GM12878 (cell line): Measurements from ENCODE around the gene AIG1. TPM values are rescaled to one million over a fixed set of nuclear protein-coding genes. Genes with fewer than 3 reads are reported as not detected.

Experiments
- ATAC-seq: fragments of 200-7000 bp; cut with Tn5 transposase; 3 replicates; pipeline ENCODE4 v1.9.1; 2020; ENCODE audit warnings: mild to moderate bottlenecking, moderate library complexity
- BruUV-seq: library from RNA; stranded (reverse); fragments of 400-500 nt; replicated peaks from 2 replicates; lab custom pipeline; 2021; lab: Mats Ljungman, UMichigan
- CTCF ChIA-PET: fragments of 300-600 bp; sonication (Branson Sonifier 250); formaldehyde crosslinking; extraction: SDS; loops from one replicate; lab custom pipeline; 2021; ENCODE audit warnings: inconsistent platforms; lab: Yijun Ruan, JAX
- POLR2A ChIA-PET: fragments of 350-600 bp; formaldehyde crosslinking; extraction: SDS; loops from one replicate; lab custom pipeline; 2021; ENCODE audit warnings: inconsistent platforms; lab: Charles Lee
- RAD21 ChIA-PET: fragments of 300-600 bp; sonication (Branson Sonifier 250); formaldehyde crosslinking; loops from one replicate; lab custom pipeline; 2023; ENCODE audit warnings: antibody characterized with exemption; ENCODE audit not compliant: unreplicated experiment; lab: Charles Lee
- SMC1A ChIA-PET: fragments of 300-600 bp; sonication (Branson Sonifier 250); formaldehyde crosslinking; loops from one replicate; lab custom pipeline; 2023; ENCODE audit not compliant: unreplicated experiment, uncharacterized antibody; lab: Charles Lee
- DNase-seq: peaks from one replicate; pipeline ENCODE4 v3.0.0-alpha.2; 2011; ENCODE audit warnings: low read depth, low spot score
- FAIRE-seq: peaks from 3 replicates; lab custom pipeline; 2011; peaks lifted over from hg19 to GRCh38; lab: Jason Lieb, UNC
- H2AFZ ChIP-seq: 2 replicates; pipeline ENCODE4 v1.6.0; 2011; ENCODE audit warnings: low read depth, low read length, control low read depth; ENCODE audit not compliant: control insufficient read depth
- H3K27ac ChIP-seq: 2 replicates; pipeline ENCODE4 v1.5.1; 2011; ENCODE audit warnings: control low read depth; ENCODE audit not compliant: control insufficient read depth, insufficient read depth
- H3K27me3 ChIP-seq, 2 experiments: replicated peaks in 1 of 2; 2 replicates each; pipeline versions ENCODE4 v1.6.0 to v1.6.1; 2011; ENCODE audit warnings: low read length in 1 of 2; ENCODE audit not compliant: control insufficient read depth in 2 of 2, insufficient read depth in 2 of 2
- H3K36me3 ChIP-seq, 2 experiments: 2 replicates each; pipeline ENCODE4 v1.5.1; 2011; ENCODE audit warnings: low read length in 1 of 2; ENCODE audit not compliant: control insufficient read depth in 2 of 2, insufficient read depth in 2 of 2
- H3K4me1 ChIP-seq: 2 replicates; pipeline ENCODE4 v1.6.1; 2011; ENCODE audit warnings: mild to moderate bottlenecking, low read length, moderate library complexity, mixed read lengths; ENCODE audit not compliant: control insufficient read depth, insufficient read depth
- H3K4me2 ChIP-seq: 2 replicates; pipeline ENCODE4 v1.6.0; 2011; ENCODE audit warnings: control low read depth; ENCODE audit not compliant: control insufficient read depth, insufficient read depth
- H3K4me3 ChIP-seq: fragments of 200-600 bp; sonication (generic); 2 replicates; pipeline ENCODE4 v1.5.1; 2016
- H3K79me2 ChIP-seq: 2 replicates; pipeline ENCODE4 v1.6.0; 2011; ENCODE audit warnings: low read length; ENCODE audit not compliant: control insufficient read depth, insufficient read depth
- H3K9ac ChIP-seq: 2 replicates; pipeline ENCODE4 v1.8.0; 2011; ENCODE audit warnings: low read length, control low read depth, mixed read lengths; ENCODE audit not compliant: control insufficient read depth, insufficient read depth
- H3K9me3 ChIP-seq: replicated peaks from 3 replicates; pipeline ENCODE4 v1.5.1; 2011; ENCODE audit warnings: mild to moderate bottlenecking, low read length; ENCODE audit not compliant: control insufficient read depth, insufficient read depth
- H4K20me1 ChIP-seq: 2 replicates; pipeline ENCODE4 v1.6.0; 2011; ENCODE audit not compliant: control insufficient read depth, insufficient read depth
- ASH2L ChIP-seq: fragments of 300-600, 200-600 bp; sonication (generic); IDR thresholded peaks from 2 replicates; pipeline ENCODE4 v1.6.1; 2017; ENCODE audit warnings: low read depth, mild to moderate bottlenecking, borderline replicate concordance
- BMI1 ChIP-seq: fragments of 450-650 bp; IDR thresholded peaks from 2 replicates; pipeline ENCODE4 v1.6.1; 2016; ENCODE audit warnings: mild to moderate bottlenecking, moderate library complexity, borderline replicate concordance
- HDAC2 ChIP-seq: fragments of 200-600 bp; sonication (generic); IDR thresholded peaks from 2 replicates; pipeline ENCODE4 v1.6.1; 2017
- MXI1 ChIP-seq: fragments of 150-350 bp; IDR thresholded peaks from 2 replicates; pipeline ENCODE4 v1.6.1; 2011; ENCODE audit warnings: low read depth, mild to moderate bottlenecking, inconsistent platforms, low read length, improper control_type of control experiment
- NBN ChIP-seq: fragments of 450-650 bp; IDR thresholded peaks from 2 replicates; pipeline ENCODE4 v1.6.1; 2016
- RBBP5 ChIP-seq: fragments of 200-600 bp; sonication (generic); conservative IDR thresholded peaks from 2 replicates; pipeline ENCODE4 v1.6.1; 2016
- SUZ12 ChIP-seq: fragments of 200-600 bp; sonication (generic); IDR thresholded peaks from one replicate; pipeline ENCODE4 v1.6.1; 2018; ENCODE audit warnings: antibody characterized with exemption, mild to moderate bottlenecking; ENCODE audit not compliant: unreplicated experiment
- WGBS: methylation state at CpG from one replicate; pipeline ENCODE4 v1.1.6; 2016; ENCODE audit warnings: low lambda C conversion rate; ENCODE audit not compliant: insufficient replicate concordance, insufficient coverage; ENCODE audit errors: missing lambda C conversion rate; 5-methylcytosine and 5-hydroxymethylcytosine counted together
- in situ Hi-C: fragments of 300-500 bp; cut with MboI; formaldehyde crosslinking; loops from 9 replicates; pipeline ENCODE4 v1.14.3; 2018; ENCODE audit warnings: mixed read lengths
- intact Hi-C: fragments of 100-400 bp; cut with micrococcal nuclease; formaldehyde crosslinking; loops from one replicate; pipeline ENCODE4 v1.14.2; 2022; ENCODE audit not compliant: unreplicated experiment
- polyA plus RNA-seq, 11 experiments: library from polyadenylated mRNA; depleted of rRNA in 4 of 11; unstranded in 6 of 11; stranded (reverse) in 5 of 11; fragments of >200 nt; fragmentation: Nextera tagmentation in 4 of 11; fragmentation: Illumina TruSeq in 1 of 11; extraction: Ambion mirVana in 4 of 11; extraction: Trizol in 1 of 11; gene quantifications; 1 replicate in 1 of 11; 2 replicates in 10 of 11; pipeline versions ENCODE4 v1.2.1 to v1.2.3, GENCODE V29; 2011 to 2016; ENCODE audit warnings: inconsistent platforms in 2 of 11, missing spikeins in 2 of 11, low read depth in 1 of 11
- total RNA-seq, 4 experiments: library from RNA; depleted of rRNA in 3 of 4; stranded (reverse); fragments of >200 nt in 3 of 4; fragmentation: Illumina TruSeq in 1 of 4; extraction: Trizol in 1 of 4; gene quantifications; 2 replicates each; pipeline versions ENCODE4 v1.2.1 to v1.2.3, GENCODE V29; 2013 to 2021
- TF ChIP-seq, protein P1 (sequence below): fragments of 450-650 bp; IDR thresholded peaks from 2 replicates; pipeline ENCODE4 v1.6.1; 2017; ENCODE audit warnings: low read depth, mild to moderate bottlenecking, moderate library complexity
- TF ChIP-seq, protein P2 (sequence below): fragments of 450-650 bp; IDR thresholded peaks from 2 replicates; pipeline ENCODE4 v1.6.1; 2018; ENCODE audit warnings: borderline replicate concordance, mild to moderate bottlenecking; ENCODE audit not compliant: partially characterized antibody
- TF ChIP-seq, protein P3 (sequence below): IDR thresholded peaks from 2 replicates; pipeline ENCODE4 v1.6.1; 2011; ENCODE audit warnings: borderline replicate concordance, low read depth, mild to moderate bottlenecking, moderate library complexity, mixed read lengths, low read length; ENCODE audit not compliant: insufficient read depth; ENCODE audit errors: extremely low read length

AIG1 gene
- total and polyA plus RNA-seq, 10 of the 15 experiments (the other 5 are each of a cell fraction or from before 2014, with no cell fraction given): 27.0 to 74.5 (median 36.4) TPM

DNA sequence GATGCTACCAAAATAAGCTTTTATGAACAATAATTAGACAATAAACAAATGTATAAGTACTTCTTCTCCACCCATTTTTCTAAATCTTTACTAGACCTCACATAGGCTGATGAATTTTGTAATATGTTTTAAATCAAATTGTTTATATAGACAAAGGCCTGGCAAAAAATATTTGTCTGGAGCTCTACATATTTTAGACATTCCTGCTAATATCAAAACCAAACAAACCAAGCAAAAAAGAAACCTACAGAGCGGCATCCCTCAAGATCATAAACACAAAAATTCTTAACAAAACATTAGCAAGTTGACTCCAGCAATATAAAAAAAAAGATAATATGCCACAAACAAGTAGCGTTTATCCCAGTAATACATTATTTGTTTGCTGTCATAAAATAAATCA, 302.6 kb downstream of the AIG1 start:
- DNase-seq (no peak), FAIRE-seq (no peak), ATAC-seq (no peak)
- Histone ChIP-seq H4K20me1 (no peaks in the 10 kb centered on the region), H3K4me1 (peaks cover 4% of the 10 kb centered on the region), H3K79me2 (no peaks in the 10 kb centered on the region), H3K27me3 (no peaks in the 10 kb centered on the region), H3K9me3 (no peaks in the 10 kb centered on the region; the same call in 2 of the 3 replicates), H2AFZ (no peak overlapping the region), H3K9ac (no peak overlapping the region), H3K4me3 (no peak overlapping the region), H3K27ac (no peak overlapping the region), H3K36me3 (no peaks in the 10 kb centered on the region), H3K4me2 (no peak overlapping the region)
- RAD21 ChIA-PET: no interaction called here
- POLR2A ChIA-PET: no interaction called here
- 74% methylated on average over 2 of the region's 2 CpGs for WGBS
- CTCF ChIA-PET: interaction anchor here (0.9 kb wide), 1 partner anchor 11 kb away, joined by 3 read pairs; no protein-coding TSS in a partner anchor
- BruUV-seq: no TSS peak
- SMC1A ChIA-PET: interaction anchor here (1.0 kb wide), 1 partner anchor 64 kb away, joined by 4 read pairs; no protein-coding TSS in a partner anchor
- in situ Hi-C loops: no loop called here
- intact Hi-C loops: no loop called here
- TF ChIP-seq, protein P1, sequence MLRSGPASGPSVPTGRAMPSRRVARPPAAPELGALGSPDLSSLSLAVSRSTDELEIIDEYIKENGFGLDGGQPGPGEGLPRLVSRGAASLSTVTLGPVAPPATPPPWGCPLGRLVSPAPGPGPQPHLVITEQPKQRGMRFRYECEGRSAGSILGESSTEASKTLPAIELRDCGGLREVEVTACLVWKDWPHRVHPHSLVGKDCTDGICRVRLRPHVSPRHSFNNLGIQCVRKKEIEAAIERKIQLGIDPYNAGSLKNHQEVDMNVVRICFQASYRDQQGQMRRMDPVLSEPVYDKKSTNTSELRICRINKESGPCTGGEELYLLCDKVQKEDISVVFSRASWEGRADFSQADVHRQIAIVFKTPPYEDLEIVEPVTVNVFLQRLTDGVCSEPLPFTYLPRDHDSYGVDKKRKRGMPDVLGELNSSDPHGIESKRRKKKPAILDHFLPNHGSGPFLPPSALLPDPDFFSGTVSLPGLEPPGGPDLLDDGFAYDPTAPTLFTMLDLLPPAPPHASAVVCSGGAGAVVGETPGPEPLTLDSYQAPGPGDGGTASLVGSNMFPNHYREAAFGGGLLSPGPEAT: no peak
- TF ChIP-seq RBBP5: no peak
- TF ChIP-seq NBN: no peak
- no peak for TF ChIP-seq ASH2L
- no peak for TF ChIP-seq BMI1
- TF ChIP-seq HDAC2: no peak
- TF ChIP-seq, protein P2, sequence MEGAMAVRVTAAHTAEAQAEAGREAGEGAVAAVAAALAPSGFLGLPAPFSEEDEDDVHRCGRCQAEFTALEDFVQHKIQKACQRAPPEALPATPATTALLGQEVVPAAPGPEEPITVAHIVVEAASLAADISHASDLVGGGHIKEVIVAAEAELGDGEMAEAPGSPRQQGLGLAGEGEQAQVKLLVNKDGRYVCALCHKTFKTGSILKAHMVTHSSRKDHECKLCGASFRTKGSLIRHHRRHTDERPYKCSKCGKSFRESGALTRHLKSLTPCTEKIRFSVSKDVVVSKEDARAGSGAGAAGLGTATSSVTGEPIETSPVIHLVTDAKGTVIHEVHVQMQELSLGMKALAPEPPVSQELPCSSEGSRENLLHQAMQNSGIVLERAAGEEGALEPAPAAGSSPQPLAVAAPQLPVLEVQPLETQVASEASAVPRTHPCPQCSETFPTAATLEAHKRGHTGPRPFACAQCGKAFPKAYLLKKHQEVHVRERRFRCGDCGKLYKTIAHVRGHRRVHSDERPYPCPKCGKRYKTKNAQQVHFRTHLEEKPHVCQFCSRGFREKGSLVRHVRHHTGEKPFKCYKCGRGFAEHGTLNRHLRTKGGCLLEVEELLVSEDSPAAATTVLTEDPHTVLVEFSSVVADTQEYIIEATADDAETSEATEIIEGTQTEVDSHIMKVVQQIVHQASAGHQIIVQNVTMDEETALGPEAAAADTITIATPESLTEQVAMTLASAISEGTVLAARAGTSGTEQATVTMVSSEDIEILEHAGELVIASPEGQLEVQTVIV: no peak
- TF ChIP-seq, protein P3, sequence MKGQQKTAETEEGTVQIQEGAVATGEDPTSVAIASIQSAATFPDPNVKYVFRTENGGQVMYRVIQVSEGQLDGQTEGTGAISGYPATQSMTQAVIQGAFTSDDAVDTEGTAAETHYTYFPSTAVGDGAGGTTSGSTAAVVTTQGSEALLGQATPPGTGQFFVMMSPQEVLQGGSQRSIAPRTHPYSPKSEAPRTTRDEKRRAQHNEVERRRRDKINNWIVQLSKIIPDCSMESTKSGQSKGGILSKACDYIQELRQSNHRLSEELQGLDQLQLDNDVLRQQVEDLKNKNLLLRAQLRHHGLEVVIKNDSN: no peak
- TF ChIP-seq MXI1: no peak
- no peak for TF ChIP-seq SUZ12
- TF ChIP-seq, all 136 proteins: peak for 0
